Transverse colon (tissue), 4 donors: ENCODE results near the gene HDDC3. TPM values are rescaled to one million over a fixed set of nuclear protein-coding genes. Genes with fewer than 3 reads are reported as not detected.

ENCODE experiments used
- DNase-seq: peaks from one replicate; pipeline ENCODE4 v3.0.0-alpha.2; 2019
- H3K27ac ChIP-seq, 4 donors: fragments of 200-600 bp; sonication (generic); 2 replicates each; pipeline ENCODE4 v1.5.1; 2016 to 2018; ENCODE audit warnings: inconsistent platforms in 4 of 4
- H3K27me3 ChIP-seq: fragments of 200-600 bp; sonication (generic); 2 replicates; pipeline ENCODE4 v1.5.1; 2017; ENCODE audit warnings: inconsistent platforms
- H3K36me3 ChIP-seq, 4 donors: fragments of 200-600 bp; sonication (generic); 2 replicates each; pipeline ENCODE4 v1.5.1; 2017 to 2019; ENCODE audit warnings: inconsistent platforms in 4 of 4
- H3K4me1 ChIP-seq, 4 donors: fragments of 200-600 bp; sonication (generic); 2 replicates each; pipeline ENCODE4 v1.5.1; 2017 to 2020; ENCODE audit warnings: inconsistent platforms in 4 of 4
- H3K4me3 ChIP-seq, 4 donors: fragments of 200-600 bp; sonication (generic); 1 replicate in 1 of 4; 2 replicates in 3 of 4; pipeline versions ENCODE4 v1.5.1 to v1.6.1; 2017 to 2019; ENCODE audit warnings: inconsistent platforms in 4 of 4
- H3K9me3 ChIP-seq, 2 donors: fragments of 200-600 bp; sonication (generic); 2 replicates each; pipeline ENCODE4 v1.5.1; 2017 to 2019; ENCODE audit warnings: inconsistent platforms in 2 of 2
- EP300 ChIP-seq: sonication (generic); formaldehyde crosslinking; IDR thresholded peaks from one replicate; pipeline ENCODE4 v1.6.1; 2017; ENCODE audit warnings: antibody characterized with exemption, low read depth
- POLR2A ChIP-seq: fragments of 450-650 bp; IDR thresholded peaks from one replicate; pipeline ENCODE4 v1.6.1; 2016; ENCODE audit warnings: antibody characterized with exemption, mild to moderate bottlenecking, moderate library complexity
- POLR2AphosphoS5 ChIP-seq, 3 donors: sonication (generic); formaldehyde crosslinking; IDR thresholded peaks; one replicate each; pipeline ENCODE4 v1.6.1; 2016; ENCODE audit warnings: antibody characterized with exemption in 3 of 3
- WGBS, 2 donors: methylation state at CpG; one replicate each; pipeline ENCODE4 v1.1.5; 2018; ENCODE audit warnings: low coverage in 1 of 2; 5-methylcytosine and 5-hydroxymethylcytosine counted together
- in situ Hi-C, 4 donors: fragments of 200-750 bp; cut with MboI; loops; one replicate each; pipeline versions ENCODE4 v1.15.0 to v1.15.1; 2017; ENCODE audit warnings: low sequenced_read_pairs in 3 of 4, low pct_ligation_motif_present in 1 of 4, low pct_unique_long_range_greater_than_20kb in 1 of 4
- intact Hi-C: fragments of 100-400 bp; cut with DNase I; formaldehyde crosslinking; loops from one replicate; pipeline ENCODE4 v1.15.1; 2023; ENCODE audit warnings: low total_unique reads
- total RNA-seq, 4 donors: library from RNA; depleted of rRNA; stranded (reverse); fragments of >200 nt; gene quantifications; one replicate each; pipeline ENCODE4 v1.1.0, GENCODE V29; 2016
- TF ChIP-seq, protein P1 (sequence below), 5 experiments: fragments of 200-600 bp in 3 of 5; fragments of 450-650 bp in 2 of 5; sonication (generic) in 3 of 5; IDR thresholded peaks; 1 replicate in 2 of 5; 2 replicates in 3 of 5; pipeline ENCODE4 v1.5.1; 2016 to 2017; ENCODE audit warnings: antibody characterized with exemption in 5 of 5, inconsistent platforms in 3 of 5, mild to moderate bottlenecking in 2 of 5, moderate library complexity in 1 of 5

HDDC3 gene
- total RNA-seq, 4 donors from 2014 or later, result 13.8 to 21.8 (median 17.9) TPM

DNA sequence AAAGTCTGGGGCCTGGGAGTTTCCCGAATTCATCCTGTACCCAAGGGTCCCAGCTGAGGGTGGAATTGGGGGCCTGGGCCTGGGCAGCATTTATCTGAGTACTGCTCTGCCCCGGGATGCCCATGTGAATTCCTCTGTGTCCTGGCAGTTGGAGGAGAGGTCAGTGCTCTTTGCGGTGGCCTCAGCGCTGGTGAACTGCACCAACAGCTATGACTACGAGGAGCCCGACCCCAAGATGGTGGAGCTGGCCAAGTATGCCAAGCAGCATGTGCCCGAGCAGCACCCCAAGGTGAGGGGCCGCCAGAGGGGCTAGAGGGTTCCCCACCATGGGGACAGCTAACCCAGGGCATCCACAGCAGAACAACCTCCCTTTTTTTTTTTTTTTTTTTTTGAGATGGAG is 16.2 kb upstream of the HDDC3 start:
- Histone ChIP-seq H3K4me3 (no peak overlapping the region), H3K4me1 (peaks cover 0 to 4% (median 2%) of the 10 kb centered on the region in 4 donors), H3K27me3 (no peaks in the 10 kb centered on the region), H3K27ac (no peak overlapping the region), H3K36me3 (peaks cover 0 to 40% (median 14%) of the 10 kb centered on the region in 4 donors), H3K9me3 (no peaks in the 10 kb centered on the region)
- in situ Hi-C loops (no loop called here), intact Hi-C loops (no loop called here)
- no peak for DNase-seq
- WGBS, 2 donors, result 91% methylated on average over 5 of the region's 8 CpGs; no CpG with 5 or more reads in 1 of the 2 donors
- no peak for TF ChIP-seq POLR2A
- TF ChIP-seq, protein P1, sequence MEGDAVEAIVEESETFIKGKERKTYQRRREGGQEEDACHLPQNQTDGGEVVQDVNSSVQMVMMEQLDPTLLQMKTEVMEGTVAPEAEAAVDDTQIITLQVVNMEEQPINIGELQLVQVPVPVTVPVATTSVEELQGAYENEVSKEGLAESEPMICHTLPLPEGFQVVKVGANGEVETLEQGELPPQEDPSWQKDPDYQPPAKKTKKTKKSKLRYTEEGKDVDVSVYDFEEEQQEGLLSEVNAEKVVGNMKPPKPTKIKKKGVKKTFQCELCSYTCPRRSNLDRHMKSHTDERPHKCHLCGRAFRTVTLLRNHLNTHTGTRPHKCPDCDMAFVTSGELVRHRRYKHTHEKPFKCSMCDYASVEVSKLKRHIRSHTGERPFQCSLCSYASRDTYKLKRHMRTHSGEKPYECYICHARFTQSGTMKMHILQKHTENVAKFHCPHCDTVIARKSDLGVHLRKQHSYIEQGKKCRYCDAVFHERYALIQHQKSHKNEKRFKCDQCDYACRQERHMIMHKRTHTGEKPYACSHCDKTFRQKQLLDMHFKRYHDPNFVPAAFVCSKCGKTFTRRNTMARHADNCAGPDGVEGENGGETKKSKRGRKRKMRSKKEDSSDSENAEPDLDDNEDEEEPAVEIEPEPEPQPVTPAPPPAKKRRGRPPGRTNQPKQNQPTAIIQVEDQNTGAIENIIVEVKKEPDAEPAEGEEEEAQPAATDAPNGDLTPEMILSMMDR (IDR thresholded peaks at IDR 0.05), result no peak
- TF ChIP-seq EP300, result no peak
- TF ChIP-seq POLR2AphosphoS5 (IDR thresholded peaks at IDR 0.05), result no peak

DNA sequence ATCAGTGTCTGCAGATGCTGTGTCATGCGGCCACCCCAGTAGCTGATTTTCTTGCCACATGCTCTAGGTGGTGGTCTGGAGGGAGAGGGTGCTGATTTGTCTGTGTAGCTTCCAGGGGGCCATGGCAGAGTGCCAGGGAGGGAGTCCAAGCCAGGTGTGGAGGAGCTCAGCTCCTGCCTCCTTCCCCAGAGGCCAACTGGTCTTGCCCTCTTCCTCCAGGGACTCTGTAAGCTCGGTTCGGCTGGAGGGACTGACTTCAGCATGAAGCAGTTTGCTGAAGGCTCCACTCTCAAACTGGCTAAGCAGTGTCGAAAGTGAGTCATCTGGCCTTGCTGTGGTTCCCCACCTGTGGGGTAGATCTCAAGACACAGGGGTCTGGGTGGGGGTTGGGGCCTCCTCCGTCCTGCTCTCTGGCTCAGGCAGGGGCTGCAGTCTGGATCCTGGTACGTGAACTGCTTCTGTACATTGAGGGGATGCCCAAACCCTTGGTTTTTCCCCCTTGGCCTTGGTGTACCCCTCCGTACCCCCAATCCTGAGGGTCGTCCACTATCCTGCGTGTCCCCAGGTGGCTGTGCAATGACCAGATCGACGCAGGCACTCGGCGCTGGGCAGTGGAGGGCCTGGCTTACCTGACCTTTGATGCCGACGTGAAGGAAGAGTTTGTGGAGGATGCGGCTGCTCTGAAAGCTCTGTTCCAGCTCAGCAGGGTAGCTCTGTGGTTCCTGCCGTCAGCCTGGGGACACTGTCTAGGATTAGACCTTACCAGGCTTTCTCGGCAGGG is 15.4 kb upstream of the HDDC3 start:
- no peaks in the 10 kb centered on the region for H3K27me3 ChIP-seq
- TF ChIP-seq POLR2AphosphoS5 (IDR thresholded peaks at IDR 0.05) (no peak), POLR2A (no peak), EP300 (no peak)
- TF ChIP-seq, protein P1 (IDR thresholded peaks at IDR 0.05), result no peak
- no peak overlapping the region for H3K4me3 ChIP-seq
- H3K4me1 ChIP-seq, result peaks cover 0 to 4% (median 2%) of the 10 kb centered on the region in 4 donors
- peaks cover 0 to 48% (median 17%) of the 10 kb centered on the region in 4 donors for H3K36me3 ChIP-seq
- 93 to 100% methylated on average over 2 to 18 of the region's 18 CpGs for WGBS, 2 donors
- in situ Hi-C loops (no loop called here), intact Hi-C loops (no loop called here)
- H3K27ac ChIP-seq, result no peak overlapping the region
- DNase-seq, result no peak
- H3K9me3 ChIP-seq, result no peaks in the 10 kb centered on the region

GRCh38 chr15:90946941-90947576 is 14.7 kb upstream of the HDDC3 start:
- in situ Hi-C loops, result no loop called here
- no peak for DNase-seq
- TF ChIP-seq, protein P1 (IDR thresholded peaks at IDR 0.05), result no peak
- TF ChIP-seq POLR2AphosphoS5 (IDR thresholded peaks at IDR 0.05) (no peak), POLR2A (no peak), EP300 (no peak)
- no peaks in the 10 kb centered on the region for H3K27me3 ChIP-seq
- H3K27ac ChIP-seq, result no peak overlapping the region
- peaks cover 0 to 55% (median 21%) of the 10 kb centered on the region in 4 donors for H3K36me3 ChIP-seq
- intact Hi-C loops, result no loop called here
- no peaks in the 10 kb centered on the region for H3K9me3 ChIP-seq
- H3K4me1 ChIP-seq, result peaks cover 0 to 4% (median 2%) of the 10 kb centered on the region in 4 donors
- 92 to 100% methylated on average over 1 to 8 of the region's 8 CpGs for WGBS, 2 donors
- no peak overlapping the region for H3K4me3 ChIP-seq

DNA sequence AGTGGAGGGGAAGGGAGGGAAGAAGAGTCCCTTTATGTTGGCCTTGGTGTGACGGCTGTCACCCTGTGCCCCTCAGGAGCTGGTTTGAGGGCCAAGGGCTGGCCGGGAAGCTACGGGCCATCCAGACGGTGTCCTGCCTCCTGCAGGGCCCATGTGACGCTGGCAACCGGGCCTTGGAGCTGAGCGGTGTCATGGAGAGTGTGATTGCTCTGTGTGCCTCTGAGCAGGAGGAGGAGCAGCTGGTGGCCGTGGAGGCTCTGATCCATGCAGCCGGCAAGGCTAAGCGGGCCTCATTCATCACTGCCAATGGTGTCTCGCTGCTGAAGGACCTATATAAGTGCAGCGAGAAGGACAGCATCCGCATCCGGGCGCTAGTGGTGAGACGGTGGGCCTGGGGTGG is 14.2 kb upstream of the HDDC3 start:
- 80 to 96% methylated on average over 1 to 16 of the region's 16 CpGs for WGBS, 2 donors
- TF ChIP-seq, protein P1 (IDR thresholded peaks at IDR 0.05), result no peak
- TF ChIP-seq EP300 (no peak), POLR2A (no peak), POLR2AphosphoS5 (IDR thresholded peaks at IDR 0.05) (no peak)
- peaks cover 0 to 4% (median 2%) of the 10 kb centered on the region in 4 donors for H3K4me1 ChIP-seq
- in situ Hi-C loops, result no loop called here
- intact Hi-C loops, result no loop called here
- no peaks in the 10 kb centered on the region for H3K9me3 ChIP-seq
- DNase-seq, result no peak
- H3K4me3 ChIP-seq, result no peak overlapping the region
- no peak overlapping the region for H3K27ac ChIP-seq
- no peaks in the 10 kb centered on the region for H3K27me3 ChIP-seq
- H3K36me3 ChIP-seq, result peaks cover 0 to 55% (median 21%) of the 10 kb centered on the region in 4 donors
